NB4 (cell line): ENCODE results near the gene PPP1R1C.

Experiments
- MYC ChIP-seq: IDR thresholded peaks from 2 replicates; pipeline ENCODE4 v1.6.1; 2011; ENCODE audit warnings: low read depth, low read length
- POLR2A ChIP-seq: IDR thresholded peaks from 2 replicates; pipeline ENCODE4 v1.6.1; 2011; ENCODE audit warnings: mild to moderate bottlenecking; ENCODE audit not compliant: insufficient read length; ENCODE audit errors: extremely low read depth
- TF ChIP-seq, protein P1 (sequence below): IDR thresholded peaks from 2 replicates; pipeline ENCODE4 v1.6.1; 2011; ENCODE audit warnings: low read depth, low read length
- TF ChIP-seq, protein P2 (sequence below): IDR thresholded peaks from one replicate; pipeline ENCODE4 v1.5.1; 2012; ENCODE audit warnings: low read depth, low read length

DNA sequence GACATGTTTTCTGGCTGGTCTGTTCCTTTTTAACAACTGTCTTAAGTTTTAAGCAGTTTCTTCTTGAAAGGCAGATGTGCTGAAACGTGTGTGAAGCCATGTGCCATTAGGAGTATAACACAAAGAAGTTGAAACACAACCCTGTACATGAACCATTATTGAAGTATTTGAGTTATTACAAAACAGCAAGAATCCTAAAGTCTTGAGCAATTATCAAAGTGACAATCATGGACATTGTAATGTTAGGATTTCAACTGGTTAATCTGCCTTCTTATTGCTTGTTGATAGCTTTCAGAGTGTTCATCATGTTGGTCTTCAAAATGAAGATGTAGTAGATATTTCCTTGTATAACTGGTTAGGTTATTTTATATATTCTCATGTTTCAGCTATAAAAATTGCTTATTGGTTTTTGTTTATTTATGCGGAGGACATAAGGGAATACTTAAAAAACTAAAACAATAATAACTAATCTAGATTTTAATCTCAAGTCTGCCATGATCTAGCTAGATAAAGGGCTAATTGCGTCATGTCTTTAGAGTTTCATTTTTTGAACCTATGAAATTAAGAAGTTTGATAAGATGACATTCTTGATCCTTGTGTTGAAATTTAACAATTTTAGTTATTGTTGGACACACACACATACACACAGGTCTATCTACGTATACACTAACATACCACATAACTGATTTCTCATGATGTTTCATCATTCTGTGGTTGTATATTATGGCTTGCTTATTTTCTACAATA lies 21.1 kb downstream of the PPP1R1C start:
- TF ChIP-seq, protein P1, sequence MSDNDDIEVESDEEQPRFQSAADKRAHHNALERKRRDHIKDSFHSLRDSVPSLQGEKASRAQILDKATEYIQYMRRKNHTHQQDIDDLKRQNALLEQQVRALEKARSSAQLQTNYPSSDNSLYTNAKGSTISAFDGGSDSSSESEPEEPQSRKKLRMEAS, result no peak
- TF ChIP-seq, protein P2, sequence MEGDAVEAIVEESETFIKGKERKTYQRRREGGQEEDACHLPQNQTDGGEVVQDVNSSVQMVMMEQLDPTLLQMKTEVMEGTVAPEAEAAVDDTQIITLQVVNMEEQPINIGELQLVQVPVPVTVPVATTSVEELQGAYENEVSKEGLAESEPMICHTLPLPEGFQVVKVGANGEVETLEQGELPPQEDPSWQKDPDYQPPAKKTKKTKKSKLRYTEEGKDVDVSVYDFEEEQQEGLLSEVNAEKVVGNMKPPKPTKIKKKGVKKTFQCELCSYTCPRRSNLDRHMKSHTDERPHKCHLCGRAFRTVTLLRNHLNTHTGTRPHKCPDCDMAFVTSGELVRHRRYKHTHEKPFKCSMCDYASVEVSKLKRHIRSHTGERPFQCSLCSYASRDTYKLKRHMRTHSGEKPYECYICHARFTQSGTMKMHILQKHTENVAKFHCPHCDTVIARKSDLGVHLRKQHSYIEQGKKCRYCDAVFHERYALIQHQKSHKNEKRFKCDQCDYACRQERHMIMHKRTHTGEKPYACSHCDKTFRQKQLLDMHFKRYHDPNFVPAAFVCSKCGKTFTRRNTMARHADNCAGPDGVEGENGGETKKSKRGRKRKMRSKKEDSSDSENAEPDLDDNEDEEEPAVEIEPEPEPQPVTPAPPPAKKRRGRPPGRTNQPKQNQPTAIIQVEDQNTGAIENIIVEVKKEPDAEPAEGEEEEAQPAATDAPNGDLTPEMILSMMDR, result no peak
- TF ChIP-seq POLR2A, result no peak
- TF ChIP-seq MYC, result no peak
